ENCODE results near the gene C1QTNF6. TPM values are rescaled to one million over a fixed set of nuclear protein-coding genes. Genes with fewer than 3 reads are reported as not detected.

Gene C1QTNF6
- total RNA-seq, 1 donor: 4.6 TPM

- H3K4me3 ChIP-seq (ENCODE audit: low read depth, low read length): no peak overlapping the region
- TF ChIP-seq CTCF (IDR thresholded peaks at IDR 0.05; ENCODE audit: insufficient read depth, low read length): no peak
- no peak for DNase-seq (ENCODE audit: low read depth)
These were observed 42.6 kb downstream of the C1QTNF6 start for GRCh38 chr22:37145180-37146050.

- DNase-seq (ENCODE audit: low read depth): no peak
- no peak for TF ChIP-seq CTCF (IDR thresholded peaks at IDR 0.05; ENCODE audit: insufficient read depth, low read length)
These were observed 43.9 kb downstream of the C1QTNF6 start for GRCh38 chr22:37144180-37144554.

GRCh38 chr22:37141971-37142370 is 46.1 kb downstream of the C1QTNF6 start:
- DNase-seq (ENCODE audit: low read depth): no peak
- H3K4me3 ChIP-seq (ENCODE audit: low read depth, low read length): no peak overlapping the region
- TF ChIP-seq CTCF (IDR thresholded peaks at IDR 0.05; ENCODE audit: insufficient read depth, low read length): no peak

More at GRCh38 chr22:37144180-37144554, 43.9 kb downstream of the C1QTNF6 start:
- H3K4me3 ChIP-seq (ENCODE audit: low read depth, low read length): no peak overlapping the region

GRCh38 chr22:37141476-37141875 is 46.6 kb downstream of the C1QTNF6 start:
- no peak for DNase-seq (ENCODE audit: low read depth)
- no peak for TF ChIP-seq CTCF (IDR thresholded peaks at IDR 0.05; ENCODE audit: insufficient read depth, low read length)
- no peak overlapping the region for H3K4me3 ChIP-seq (ENCODE audit: low read depth, low read length)

GRCh38 chr22:37140686-37141323 is 47.2 kb downstream of the C1QTNF6 start:
- DNase-seq (ENCODE audit: low read depth): no peak
- TF ChIP-seq CTCF (IDR thresholded peaks at IDR 0.05; ENCODE audit: insufficient read depth, low read length): no peak
- no peak overlapping the region for H3K4me3 ChIP-seq (ENCODE audit: low read depth, low read length)

GRCh38 chr22:37139762-37140161 is 48.3 kb downstream of the C1QTNF6 start:
- DNase-seq (ENCODE audit: low read depth): no peak
- H3K4me3 ChIP-seq (ENCODE audit: low read depth, low read length): no peak overlapping the region
- TF ChIP-seq CTCF (IDR thresholded peaks at IDR 0.05; ENCODE audit: insufficient read depth, low read length): no peak
